22Rv1 (cell line): Measurements from ENCODE around the gene U2AF1L4.

ENCODE experiments used
- ZFX ChIP-seq: fragments of 450-650 bp; IDR thresholded peaks from 2 replicates; pipeline ENCODE4 v1.6.1; 2017; ENCODE audit warnings: antibody characterized with exemption, borderline replicate concordance
- TF ChIP-seq, protein P1 (sequence below): fragments of 450-650 bp; IDR thresholded peaks from 2 replicates; pipeline ENCODE4 v1.5.1; 2017; ENCODE audit warnings: mild to moderate bottlenecking

DNA sequence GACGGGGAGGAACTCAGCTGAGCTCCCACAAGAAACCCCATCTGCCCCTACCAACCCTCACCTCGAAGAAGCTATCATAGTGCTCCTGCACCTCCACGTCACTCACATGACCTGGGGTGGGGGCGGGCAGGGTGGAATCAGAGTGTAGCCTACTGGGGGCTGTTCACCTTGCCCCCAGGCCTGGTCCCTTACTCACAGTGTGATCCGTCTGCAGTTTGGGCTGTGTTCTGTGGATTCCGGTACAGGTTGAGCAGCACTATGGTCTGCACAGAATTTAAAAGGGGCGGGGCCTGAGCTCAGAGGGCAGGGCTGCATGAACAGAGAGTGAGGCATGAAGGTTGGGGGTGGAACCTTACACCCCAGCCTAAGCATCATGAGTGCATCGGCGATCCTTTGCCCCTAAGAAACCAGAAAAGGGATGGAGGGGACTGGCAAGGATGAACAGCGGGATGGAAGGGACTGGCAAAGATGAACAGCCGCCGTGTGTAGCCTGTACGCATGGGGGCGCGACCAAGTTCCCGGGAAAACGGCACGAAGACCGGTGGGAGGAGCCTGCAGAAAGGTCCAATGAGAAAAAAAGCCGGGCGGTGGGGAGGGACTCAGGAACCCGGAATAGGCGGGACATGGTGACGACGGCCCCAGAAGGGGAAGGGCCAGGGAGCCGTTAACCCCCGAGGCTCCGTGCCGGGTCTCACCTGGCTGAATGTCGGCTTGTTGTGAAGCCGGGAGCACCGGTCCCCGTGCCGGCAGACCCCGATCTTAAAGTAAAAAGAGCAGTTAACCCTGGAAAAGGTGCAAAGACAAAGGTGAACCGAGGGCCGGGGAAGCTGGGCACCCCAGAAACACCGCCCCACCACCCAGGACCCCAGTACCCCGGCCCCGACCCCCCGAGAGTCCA lies 539 bp downstream of the U2AF1L4 start:
- TF ChIP-seq, protein P1, sequence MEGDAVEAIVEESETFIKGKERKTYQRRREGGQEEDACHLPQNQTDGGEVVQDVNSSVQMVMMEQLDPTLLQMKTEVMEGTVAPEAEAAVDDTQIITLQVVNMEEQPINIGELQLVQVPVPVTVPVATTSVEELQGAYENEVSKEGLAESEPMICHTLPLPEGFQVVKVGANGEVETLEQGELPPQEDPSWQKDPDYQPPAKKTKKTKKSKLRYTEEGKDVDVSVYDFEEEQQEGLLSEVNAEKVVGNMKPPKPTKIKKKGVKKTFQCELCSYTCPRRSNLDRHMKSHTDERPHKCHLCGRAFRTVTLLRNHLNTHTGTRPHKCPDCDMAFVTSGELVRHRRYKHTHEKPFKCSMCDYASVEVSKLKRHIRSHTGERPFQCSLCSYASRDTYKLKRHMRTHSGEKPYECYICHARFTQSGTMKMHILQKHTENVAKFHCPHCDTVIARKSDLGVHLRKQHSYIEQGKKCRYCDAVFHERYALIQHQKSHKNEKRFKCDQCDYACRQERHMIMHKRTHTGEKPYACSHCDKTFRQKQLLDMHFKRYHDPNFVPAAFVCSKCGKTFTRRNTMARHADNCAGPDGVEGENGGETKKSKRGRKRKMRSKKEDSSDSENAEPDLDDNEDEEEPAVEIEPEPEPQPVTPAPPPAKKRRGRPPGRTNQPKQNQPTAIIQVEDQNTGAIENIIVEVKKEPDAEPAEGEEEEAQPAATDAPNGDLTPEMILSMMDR, result peak; percentile 56
- TF ChIP-seq ZFX, result no peak
